Tibial nerve (tissue), 4 donors: ENCODE results near the gene ARID3C. TPM values are rescaled to one million over a fixed set of nuclear protein-coding genes. Genes with fewer than 3 reads are reported as not detected.

Source experiments
- DNase-seq, 2 donors: peaks; one replicate each; pipeline ENCODE4 v3.0.0-alpha.2; 2019; ENCODE audit warnings: low spot score in 2 of 2
- H3K27ac ChIP-seq, 4 donors: fragments of 200-600 bp; sonication (generic) in 3 of 4; one replicate each; pipeline ENCODE4 v1.5.1; 2017 to 2019; ENCODE audit warnings: mild to moderate bottlenecking in 1 of 4
- H3K27me3 ChIP-seq, 2 donors: fragments of 200-600 bp; sonication (generic) in 1 of 2; one replicate each; pipeline versions ENCODE4 v1.5.1 to v1.6.0; 2017 to 2019
- H3K36me3 ChIP-seq, 3 donors: fragments of 200-600 bp; sonication (generic); one replicate each; pipeline ENCODE4 v1.5.1; 2018 to 2019
- H3K4me1 ChIP-seq, 4 donors: fragments of 200-600 bp; sonication (generic) in 3 of 4; one replicate each; pipeline ENCODE4 v1.5.1; 2017 to 2019
- H3K4me3 ChIP-seq, 4 donors: fragments of 200-600 bp; sonication (generic) in 3 of 4; one replicate each; pipeline ENCODE4 v1.5.1; 2017 to 2019; ENCODE audit warnings: mild to moderate bottlenecking in 1 of 4, moderate library complexity in 1 of 4
- H3K9me3 ChIP-seq, 4 donors: fragments of 200-600 bp; sonication (generic) in 3 of 4; one replicate each; pipeline ENCODE4 v1.5.1; 2017 to 2019
- CTCF ChIP-seq, 5 experiments: fragments of 200-600 bp in 3 of 5; fragments of 450-650 bp in 2 of 5; sonication (generic) in 3 of 5; IDR thresholded peaks; one replicate each; pipeline ENCODE4 v1.5.1; 2016 to 2019; ENCODE audit warnings: antibody characterized with exemption in 5 of 5, mild to moderate bottlenecking in 3 of 5, moderate library complexity in 2 of 5
- EP300 ChIP-seq, 2 donors: sonication (generic); formaldehyde crosslinking; IDR thresholded peaks; one replicate each; pipeline ENCODE4 v1.6.1; 2017; ENCODE audit warnings: antibody characterized with exemption in 2 of 2, mild to moderate bottlenecking in 1 of 2
- POLR2A ChIP-seq, 2 donors: fragments of 450-650 bp; IDR thresholded peaks; one replicate each; pipeline ENCODE4 v1.6.1; 2017; ENCODE audit warnings: antibody characterized with exemption in 2 of 2, mild to moderate bottlenecking in 2 of 2, moderate library complexity in 2 of 2
- WGBS, 2 donors: methylation state at CpG; one replicate each; pipeline ENCODE4 v1.1.5; 2018; 5-methylcytosine and 5-hydroxymethylcytosine counted together
- total RNA-seq, 4 donors: library from RNA; depleted of rRNA; stranded (reverse); fragments of >200 nt; gene quantifications; one replicate each; pipeline ENCODE4 v1.1.0, GENCODE V29; 2016

Gene ARID3C
- total RNA-seq, 4 donors from 2014 or later: 0.30 to 2.1 (median 1.3) TPM

GRCh38 chr9:34651876-34652601, 23.2 kb upstream of the ARID3C start, which contains the start of gene IL11RA:
Gene IL11RA, plus strand, starts transcription at chr9:34652185. Its CDS starts 3,033 bp downstream, at chr9:34655218.
- Histone ChIP-seq H3K36me3 (peaks cover 0 to 23% (median 5%) of the 10 kb centered on the region in 3 donors), H3K4me3 (peak within 1 kb of the TSS; percentile 17 to 48 (median 24)), H3K27me3 (no peaks in the 10 kb centered on the region), H3K27ac (peak within 1 kb of the TSS; percentile 77 to 91 (median 84)), H3K4me1 (peaks cover 0 to 73% (median 64%) of the 10 kb centered on the region in 4 donors), H3K9me3 (no peaks in the 10 kb centered on the region)
- 1 to 2% methylated on average over 15 to 22 of the region's 24 CpGs for WGBS, 2 donors
- peak; percentile 78 to 80 for DNase-seq
- TF ChIP-seq CTCF (IDR thresholded peaks at IDR 0.05) (no peak), POLR2A (IDR thresholded peaks at IDR 0.05) (peak in 1 of 2 donors; percentile 44), EP300 (IDR thresholded peaks at IDR 0.05) (peak in 1 of 2 donors; percentile 77)

- Histone ChIP-seq H3K27me3 (no peaks in the 10 kb centered on the region), H3K4me1 (peaks cover 0 to 74% (median 65%) of the 10 kb centered on the region in 4 donors), H3K4me3 (peak overlapping the region; percentile 17 to 48 (median 24)), H3K36me3 (peaks cover 0 to 23% (median 5%) of the 10 kb centered on the region in 3 donors), H3K27ac (peak overlapping the region; percentile 77 to 91 (median 84)), H3K9me3 (no peaks in the 10 kb centered on the region)
- WGBS, 2 donors: 31 to 34% methylated on average over 4 of the region's 4 CpGs
- no peak for DNase-seq
- TF ChIP-seq EP300 (IDR thresholded peaks at IDR 0.05) (no peak), CTCF (IDR thresholded peaks at IDR 0.05) (no peak), POLR2A (IDR thresholded peaks at IDR 0.05) (no peak)
Observed at GRCh38 chr9:34651321-34651720, 22.5 kb upstream of the ARID3C start.

- TF ChIP-seq CTCF (IDR thresholded peaks at IDR 0.05): no peak
- no peak for TF ChIP-seq POLR2A (IDR thresholded peaks at IDR 0.05)
- TF ChIP-seq EP300 (IDR thresholded peaks at IDR 0.05): no peak
- Histone ChIP-seq H3K4me1 (peaks cover 0 to 79% (median 67%) of the 10 kb centered on the region in 4 donors), H3K27ac (peak overlapping the region; percentile 7 to 91 (median 83)), H3K9me3 (no peaks in the 10 kb centered on the region), H3K4me3 (no peak overlapping the region), H3K36me3 (peaks cover 0 to 23% (median 5%) of the 10 kb centered on the region in 3 donors), H3K27me3 (no peaks in the 10 kb centered on the region)
- 18 to 36% methylated on average over 4 to 5 of the region's 5 CpGs for WGBS, 2 donors
- DNase-seq: no peak
Observed at GRCh38 chr9:34650816-34651215, 21.9 kb upstream of the ARID3C start.

- peaks cover 0 to 59% (median 49%) of the 10 kb centered on the region in 4 donors for H3K4me1 ChIP-seq
- H3K27ac ChIP-seq: peak overlapping the region in 1 of 4 donors; percentile 92
- TF ChIP-seq CTCF (IDR thresholded peaks at IDR 0.05) (no peak), POLR2A (IDR thresholded peaks at IDR 0.05) (no peak), EP300 (IDR thresholded peaks at IDR 0.05) (no peak)
- no peaks in the 10 kb centered on the region for H3K27me3 ChIP-seq
- WGBS, 2 donors: 87 to 91% methylated on average over 8 of the region's 8 CpGs
- DNase-seq: no peak
- peaks cover 0 to 23% (median 5%) of the 10 kb centered on the region in 3 donors for H3K36me3 ChIP-seq
- no peak overlapping the region for H3K4me3 ChIP-seq
- H3K9me3 ChIP-seq: no peaks in the 10 kb centered on the region
Observed at GRCh38 chr9:34648673-34649072, 19.8 kb upstream of the ARID3C start.

GRCh38 chr9:34647651-34648050, 18.8 kb upstream of the ARID3C start:
- Histone ChIP-seq H3K4me1 (peaks cover 0 to 49% (median 39%) of the 10 kb centered on the region in 4 donors), H3K9me3 (no peaks in the 10 kb centered on the region), H3K4me3 (peak overlapping the region; percentile 47 to 88 (median 69)), H3K27ac (peak overlapping the region; percentile 22 to 92 (median 84)), H3K36me3 (peaks cover 0 to 23% (median 5%) of the 10 kb centered on the region in 3 donors), H3K27me3 (no peaks in the 10 kb centered on the region)
- WGBS, 2 donors: 45 to 49% methylated on average over 10 of the region's 10 CpGs
- DNase-seq: no peak
- TF ChIP-seq EP300 (IDR thresholded peaks at IDR 0.05) (no peak), CTCF (IDR thresholded peaks at IDR 0.05) (no peak), POLR2A (IDR thresholded peaks at IDR 0.05) (no peak)
